Activated CD4-positive, alpha-beta T cell treated with anti-CD3 and anti-CD28 coated beads for 24 hours (primary cell): ENCODE measurements around the gene DVL3.

ENCODE experiments used
- DNase-seq, 2 donors: peaks; one replicate each; pipeline ENCODE4 v3.0.0-alpha.2; 2020; ENCODE audit warnings: low read depth in 2 of 2

The DVL3 gene

DNA sequence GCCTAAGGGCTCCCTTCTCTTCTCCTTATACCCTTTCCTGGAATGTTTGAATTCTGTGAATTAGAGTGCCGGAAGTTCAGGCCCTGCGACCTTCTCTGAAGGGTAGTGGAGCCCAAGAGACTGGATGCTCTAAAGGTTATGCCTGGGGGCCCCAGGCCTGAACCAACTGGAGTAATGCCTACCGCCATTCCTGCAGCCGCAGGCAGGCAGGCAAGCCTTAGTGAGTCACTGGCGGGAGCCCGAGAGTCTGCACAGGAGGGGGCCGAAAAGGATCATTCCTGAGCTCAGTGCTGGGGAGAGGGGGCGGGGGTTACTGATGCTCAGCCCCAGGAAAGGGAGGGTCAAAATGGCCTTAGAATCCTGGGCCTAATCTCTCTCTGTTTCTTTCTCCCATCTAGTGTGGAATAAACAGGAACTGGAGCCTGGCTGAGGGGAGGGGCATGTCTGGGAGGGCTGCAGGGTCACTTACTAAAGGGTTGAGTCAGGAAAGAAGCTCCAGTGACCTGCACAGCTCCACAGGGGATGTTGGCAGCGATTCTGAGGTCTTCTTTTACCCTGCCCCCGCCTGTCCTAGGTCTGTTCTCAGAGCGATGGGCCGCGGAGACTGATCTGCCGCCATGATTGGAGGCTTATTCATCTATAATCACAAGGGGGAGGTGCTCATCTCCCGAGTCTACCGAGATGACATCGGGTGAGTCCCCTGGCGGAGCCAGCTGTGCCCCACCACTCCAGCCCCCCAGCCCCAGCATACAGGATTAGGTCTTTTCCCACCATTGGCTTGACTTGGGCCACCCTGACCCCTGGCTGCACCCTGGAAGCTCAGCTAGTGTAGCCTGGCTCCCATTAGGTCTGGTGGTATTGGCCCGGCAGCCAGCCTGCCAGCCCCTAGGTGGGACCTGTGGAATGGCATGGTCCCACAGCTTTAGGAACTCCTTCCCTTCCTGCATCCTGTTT lies 21.5 kb downstream of the DVL3 start:
- DNase-seq: no peak

DNA sequence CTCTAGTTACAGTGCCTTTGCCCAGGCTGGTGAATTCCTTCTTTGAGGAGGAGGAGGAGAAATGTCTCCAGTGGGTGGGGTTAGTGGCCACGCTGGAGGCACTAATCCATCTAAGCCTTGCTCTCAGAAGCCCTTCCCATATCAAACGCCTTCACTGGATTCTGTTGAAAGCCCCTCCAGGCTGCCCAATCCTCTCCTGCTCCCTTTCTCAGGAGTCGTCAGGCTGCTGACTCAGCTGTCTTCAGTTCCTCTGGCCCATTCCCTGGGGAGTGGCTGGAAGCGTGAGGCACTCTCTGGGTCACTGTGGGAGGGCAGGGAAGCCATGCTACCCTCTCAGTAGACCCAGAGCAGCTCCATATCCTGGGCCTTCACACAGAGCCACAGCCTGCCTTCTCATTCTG lies 22.2 kb downstream of the DVL3 start:
- DNase-seq: no peak

- DNase-seq: no peak
Measured at GRCh38 chr3:184177767-184178306, 22.7 kb downstream of the DVL3 start.

- no peak for DNase-seq
Measured at GRCh38 chr3:184178521-184179138, 23.5 kb downstream of the DVL3 start.

DNA sequence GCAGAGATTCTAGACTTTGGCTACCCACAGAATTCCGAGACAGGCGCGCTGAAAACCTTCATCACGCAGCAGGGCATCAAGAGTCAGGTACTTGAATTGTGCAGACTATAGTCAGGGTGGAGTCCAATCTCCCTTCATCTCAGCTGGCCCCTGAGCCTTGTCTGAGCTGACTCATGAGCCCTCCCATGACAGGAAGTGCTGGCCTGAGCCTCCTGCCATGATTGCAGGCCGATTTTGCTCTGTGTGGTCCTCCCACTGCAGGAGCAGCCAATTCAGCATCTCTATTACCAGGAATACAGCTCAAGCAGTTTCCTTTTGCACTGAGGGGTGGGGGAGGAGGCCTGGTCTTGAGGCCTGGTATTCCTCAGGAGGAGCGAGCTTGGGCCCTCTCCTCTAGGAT lies 25.0 kb downstream of the DVL3 start:
- DNase-seq: no peak

DNA sequence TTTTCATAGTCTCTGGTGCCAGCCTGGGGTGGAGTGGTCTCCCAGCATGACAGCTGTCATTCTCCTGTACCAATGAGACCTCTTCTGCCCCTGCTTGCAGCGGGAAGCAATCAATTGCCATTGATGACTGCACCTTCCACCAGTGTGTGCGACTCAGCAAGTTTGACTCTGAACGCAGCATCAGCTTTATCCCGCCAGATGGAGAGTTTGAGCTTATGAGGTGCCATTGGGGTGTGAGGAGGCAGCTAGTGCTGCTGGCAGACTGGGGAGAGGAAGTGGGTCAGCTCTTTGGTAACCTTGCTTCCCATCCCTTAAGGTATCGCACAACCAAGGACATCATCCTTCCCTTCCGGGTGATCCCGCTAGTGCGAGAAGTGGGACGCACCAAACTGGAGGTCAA lies 26.4 kb downstream of the DVL3 start:
- no peak for DNase-seq

GRCh38 chr3:184183679-184184078 lies 28.5 kb downstream of the DVL3 start:
- DNase-seq: no peak

- no peak for DNase-seq
Measured at GRCh38 chr3:184184546-184185230, 29.5 kb downstream of the DVL3 start.

DNA sequence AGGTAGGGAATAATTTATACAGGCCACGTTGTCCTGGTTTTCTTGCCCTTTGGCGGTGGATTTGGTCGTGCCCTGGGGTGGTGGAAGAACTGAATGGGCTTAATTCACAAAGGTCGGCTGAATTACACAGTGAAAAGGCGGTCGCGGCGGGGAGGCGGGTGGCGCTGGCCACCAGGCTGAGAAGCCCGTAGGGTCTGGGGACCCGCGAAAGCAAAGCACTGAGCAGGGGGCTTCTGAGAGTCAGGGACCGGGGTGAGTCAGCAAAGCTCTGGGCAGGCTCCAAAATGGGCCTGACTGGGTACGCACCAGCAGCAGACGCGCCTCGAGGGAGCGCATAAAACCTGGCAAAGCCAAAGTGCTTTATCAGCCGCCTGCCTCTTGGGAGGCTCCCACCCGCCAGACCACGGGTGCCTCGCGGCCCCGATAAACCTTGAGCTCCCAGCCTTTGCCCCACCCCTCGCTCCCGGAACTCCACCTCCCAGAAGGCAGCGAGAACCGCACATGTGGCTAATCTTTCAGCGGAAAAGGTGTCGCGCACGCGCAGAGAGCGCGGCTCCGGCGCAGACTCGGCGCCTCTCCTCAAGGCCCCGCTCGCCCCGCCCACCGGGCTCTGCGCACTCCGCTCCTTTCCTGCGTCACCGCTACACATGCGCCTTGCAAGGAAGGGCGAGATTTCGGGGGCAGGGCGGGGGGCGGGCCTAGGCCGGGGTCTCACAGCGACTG lies 30.4 kb downstream of the DVL3 start:
- DNase-seq: peak; percentile 99

DNA sequence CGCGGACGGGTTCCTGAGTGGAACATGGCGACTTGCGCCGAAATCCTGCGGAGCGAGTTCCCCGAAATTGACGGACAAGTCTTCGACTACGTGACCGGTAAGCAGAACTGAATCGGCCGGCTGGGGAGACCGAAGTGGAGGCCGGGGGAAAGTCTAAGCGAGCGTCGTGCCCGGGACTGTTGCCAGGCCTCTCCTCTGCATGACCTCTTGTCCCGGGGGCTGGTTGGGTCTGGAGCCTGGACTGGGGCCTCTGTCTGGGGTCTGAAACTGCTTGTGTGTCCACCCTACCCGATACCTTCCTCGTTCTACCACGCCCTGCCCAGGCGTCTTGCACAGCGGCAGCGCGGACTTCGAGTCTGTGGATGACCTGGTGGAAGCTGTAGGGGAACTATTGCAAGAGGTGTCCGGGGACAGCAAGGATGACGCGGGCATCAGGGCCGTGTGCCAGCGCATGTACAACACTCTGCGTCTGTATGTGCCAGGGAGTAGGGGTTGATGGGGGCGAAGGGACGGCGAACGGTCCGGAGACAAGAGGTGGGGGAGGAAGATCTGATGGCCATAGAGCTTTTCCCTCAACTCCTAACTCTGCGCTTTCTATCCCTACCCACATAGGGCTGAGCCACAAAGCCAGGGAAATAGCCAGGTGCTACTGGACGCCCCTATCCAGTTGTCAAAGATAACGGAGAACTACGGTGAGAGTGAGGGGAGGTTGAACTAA lies 31.2 kb downstream of the DVL3 start, which contains the start of gene ABCF3:
TSS of gene ABCF3 (plus strand) at position 16 of the 718 bp plus-strand sequence. CDS start at position 25, 9 bp downstream.
- DNase-seq: no peak

GRCh38 chr3:184186902-184187207 lies 31.7 kb downstream of the DVL3 start:
- no peak for DNase-seq

DNA sequence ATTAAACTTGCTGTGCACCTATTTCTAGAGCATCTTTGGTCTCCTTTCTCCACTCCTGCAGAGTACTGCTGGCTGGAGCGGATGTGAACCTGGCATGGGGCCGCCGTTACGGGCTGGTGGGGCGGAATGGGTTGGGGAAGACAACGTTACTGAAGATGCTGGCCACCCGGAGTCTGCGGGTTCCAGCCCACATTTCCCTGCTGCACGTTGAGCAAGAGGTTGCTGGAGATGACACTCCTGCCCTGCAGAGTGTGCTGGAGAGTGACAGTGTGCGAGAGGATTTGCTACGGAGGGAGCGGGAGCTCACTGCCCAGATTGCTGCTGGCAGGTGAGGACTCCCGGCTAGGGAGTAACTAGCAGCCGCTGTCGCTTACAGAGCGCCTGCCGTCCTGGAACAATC lies 32.9 kb downstream of the DVL3 start:
- no peak for DNase-seq

DNA sequence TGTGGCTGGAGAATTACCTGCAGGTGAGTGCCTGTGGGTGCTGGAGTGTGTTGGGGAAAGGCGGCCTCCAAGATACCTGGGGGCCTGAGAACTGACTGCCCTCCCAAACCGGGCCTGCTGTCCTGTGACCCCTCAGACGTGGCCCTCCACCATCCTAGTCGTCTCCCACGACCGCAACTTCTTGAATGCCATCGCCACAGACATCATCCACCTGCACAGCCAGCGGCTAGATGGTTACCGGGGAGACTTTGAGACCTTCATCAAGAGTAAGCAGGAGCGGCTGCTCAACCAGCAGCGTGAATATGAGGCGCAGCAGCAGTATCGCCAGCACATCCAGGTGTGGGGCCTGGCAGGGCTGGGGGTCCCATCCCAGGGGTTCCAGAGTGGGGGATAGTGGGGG lies 34.2 kb downstream of the DVL3 start:
- no peak for DNase-seq

DNA sequence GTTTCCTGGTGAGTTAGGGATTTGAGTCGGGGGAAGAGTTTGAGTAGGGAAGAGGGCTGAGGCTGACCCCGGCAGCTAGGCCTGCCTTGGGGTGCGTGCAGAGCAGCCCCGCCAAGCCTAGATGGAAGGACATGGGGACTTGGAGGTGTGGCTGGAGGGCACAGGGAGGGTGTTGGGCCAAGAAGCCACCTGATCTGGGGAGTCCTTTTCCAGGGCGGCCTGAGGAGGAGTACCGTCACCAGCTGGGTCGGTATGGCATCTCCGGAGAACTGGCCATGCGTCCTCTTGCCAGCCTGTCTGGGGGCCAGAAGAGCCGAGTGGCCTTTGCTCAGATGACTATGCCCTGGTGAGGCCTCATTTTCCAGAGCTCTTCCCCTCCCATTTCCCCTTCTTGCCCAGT lies 37.7 kb downstream of the DVL3 start:
- DNase-seq: no peak

- no peak for DNase-seq
Measured at GRCh38 chr3:184193991-184194539, 38.9 kb downstream of the DVL3 start.

DNA sequence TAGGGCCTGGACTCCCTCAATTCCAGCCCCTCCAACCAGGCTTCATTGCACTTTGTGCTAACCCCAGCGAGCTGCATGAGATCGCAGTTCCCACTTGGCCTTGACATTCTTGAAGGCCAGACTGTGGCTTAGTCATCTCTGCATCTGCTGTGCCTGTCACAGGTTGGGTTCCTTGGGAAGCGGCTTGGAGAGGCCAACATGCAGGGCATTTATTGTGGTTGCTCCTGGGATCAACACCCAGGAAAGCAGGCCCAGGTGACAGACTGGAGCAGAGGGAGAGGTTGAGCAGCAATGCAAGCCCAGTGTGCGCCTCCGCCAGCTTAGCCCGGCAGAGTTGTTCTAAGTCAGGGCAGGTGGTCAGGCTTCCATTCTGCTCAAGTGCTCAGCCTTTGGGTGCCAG lies 41.4 kb downstream of the DVL3 start:
- DNase-seq: no peak

DNA sequence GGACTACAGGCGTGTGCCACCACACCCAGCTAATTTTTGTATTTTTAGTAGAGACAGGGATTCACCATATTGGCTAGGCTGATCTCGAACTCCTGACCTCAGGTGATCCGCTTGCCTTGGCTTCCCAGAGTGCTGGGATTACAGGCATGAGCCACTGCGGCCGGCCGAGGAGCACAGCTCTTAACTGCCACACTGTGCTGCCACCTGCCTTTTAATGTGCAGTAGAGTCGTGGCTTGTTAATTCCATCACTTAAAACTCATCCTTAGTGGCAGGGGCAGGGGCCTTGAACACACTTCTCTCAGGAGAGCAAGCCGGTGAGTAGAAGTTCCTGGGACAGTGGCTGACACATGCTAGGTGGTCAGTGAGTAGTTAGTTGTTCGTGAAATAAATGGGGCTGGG lies 43.3 kb downstream of the DVL3 start:
- no peak for DNase-seq

GRCh38 chr3:184200825-184201224 lies 45.6 kb downstream of the DVL3 start:
- DNase-seq: no peak

DNA sequence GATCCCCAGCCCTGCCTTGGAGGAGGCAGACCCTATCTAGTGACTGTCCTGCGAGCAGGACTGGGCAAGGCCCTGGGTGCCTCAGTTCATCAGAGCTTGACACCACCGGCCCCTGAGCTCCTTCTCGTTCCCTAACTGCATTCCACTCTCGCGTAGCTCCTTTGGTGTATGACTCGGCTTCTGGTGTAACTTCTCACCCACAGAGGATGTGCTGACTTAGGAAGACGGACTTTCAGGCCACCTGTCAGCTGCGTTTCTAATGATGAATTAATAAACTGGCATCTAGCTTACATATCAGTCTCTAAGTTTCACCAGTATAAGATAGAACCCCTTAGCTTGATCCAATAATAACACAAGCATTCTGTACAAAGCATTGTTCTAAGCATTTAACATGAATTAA lies 48.3 kb downstream of the DVL3 start:
- DNase-seq: no peak

DNA sequence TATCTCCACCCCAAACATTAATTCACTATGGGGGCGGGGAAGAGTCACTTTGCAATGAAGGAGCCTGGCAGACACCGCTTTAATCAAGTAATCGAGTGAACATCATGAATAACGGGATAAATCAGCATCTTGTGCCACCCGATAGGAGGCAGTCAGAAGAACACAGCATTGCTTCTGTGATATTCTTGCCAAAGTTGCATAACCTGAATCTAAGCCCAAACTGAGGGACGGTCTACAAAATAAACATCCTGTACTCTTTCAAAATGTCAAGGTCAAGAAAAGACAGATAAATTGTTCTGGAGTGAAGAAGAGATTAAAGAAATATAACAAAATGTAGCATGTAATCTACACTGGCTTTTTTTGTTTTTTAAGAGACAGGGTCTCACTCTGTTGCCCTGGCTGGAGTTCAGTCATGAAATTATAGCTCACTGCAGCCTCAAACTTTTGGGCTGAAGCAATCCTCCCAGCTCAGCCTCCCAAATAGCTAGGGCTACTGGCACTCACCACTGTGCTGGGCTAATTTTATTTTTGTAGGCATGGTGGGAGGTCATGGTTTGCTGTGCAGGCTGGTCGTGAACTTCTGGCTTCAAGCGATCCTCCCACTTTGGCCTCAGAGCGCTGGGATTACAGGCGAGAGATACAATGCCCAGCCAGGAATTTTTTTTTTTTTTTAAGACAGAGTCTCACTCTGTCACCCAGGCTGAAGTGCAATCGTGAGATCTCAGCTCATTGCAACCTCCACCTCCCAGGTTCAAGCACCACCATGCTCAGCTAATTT lies 54.2 kb downstream of the DVL3 start:
- no peak for DNase-seq
